GM12891 (cell line): ENCODE data around the gene CLNK.

Experiments
- POLR2A ChIP-seq: IDR thresholded peaks from 2 replicates; pipeline ENCODE4 v1.6.1; 2011; ENCODE audit warnings: low read depth, low read length, control low read depth
- POLR2AphosphoS5 ChIP-seq: IDR thresholded peaks from 2 replicates; pipeline ENCODE4 v1.6.1; 2011; ENCODE audit warnings: low read depth, low read length, control low read depth
- SPI1 ChIP-seq: IDR thresholded peaks from 2 replicates; pipeline ENCODE4 v1.6.1; 2011; ENCODE audit warnings: low read depth, low read length, control low read depth

GRCh38 chr4:10691651-10692050 is 7.1 kb upstream of the CLNK start:
- no peak for TF ChIP-seq SPI1
- no peak for TF ChIP-seq POLR2AphosphoS5
- TF ChIP-seq POLR2A = no peak
